Measurements from ENCODE around the gene TTC23.

DNA sequence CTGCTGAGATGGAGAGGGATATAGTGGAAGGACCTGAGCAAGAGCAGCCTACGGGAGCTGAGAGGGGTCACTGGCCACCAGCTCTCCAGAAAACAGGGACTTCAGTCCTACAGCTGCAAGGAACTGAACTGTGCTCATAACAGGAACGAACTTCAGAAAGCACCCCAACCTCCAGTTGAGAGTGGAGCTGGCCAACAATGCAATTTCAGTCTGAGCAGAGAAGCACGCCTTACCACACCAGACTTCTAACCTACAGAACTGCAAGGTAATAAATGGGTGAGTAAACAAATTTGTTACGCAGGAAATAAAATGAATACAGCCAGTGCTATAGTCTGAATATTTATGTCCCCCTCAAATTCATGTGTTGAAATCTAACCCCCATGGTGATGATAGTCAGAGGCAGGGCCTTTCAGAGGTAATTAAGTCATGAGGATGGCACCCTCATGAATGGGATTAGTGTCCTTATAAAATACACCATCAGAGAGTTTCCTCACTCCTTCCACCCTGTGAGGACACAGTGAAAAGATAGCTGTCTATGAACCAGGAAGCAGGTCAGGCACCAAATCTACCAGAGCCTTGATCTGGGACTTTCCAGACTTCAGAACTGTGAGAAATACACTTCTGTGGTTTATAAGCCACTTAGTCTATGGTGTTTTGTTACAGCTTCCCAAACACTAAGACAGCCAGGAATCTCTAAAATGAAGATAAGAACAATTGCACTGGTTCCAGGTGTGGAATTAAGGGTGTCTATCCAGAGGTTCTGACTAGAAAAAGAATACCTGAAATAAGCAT lies 85.9 kb downstream of the TTC23 start:
- TF ChIP-seq EZH2 (IDR thresholded peaks at IDR 0.05; ENCODE audit: low read length), result no peak
- TF ChIP-seq, protein P1, sequence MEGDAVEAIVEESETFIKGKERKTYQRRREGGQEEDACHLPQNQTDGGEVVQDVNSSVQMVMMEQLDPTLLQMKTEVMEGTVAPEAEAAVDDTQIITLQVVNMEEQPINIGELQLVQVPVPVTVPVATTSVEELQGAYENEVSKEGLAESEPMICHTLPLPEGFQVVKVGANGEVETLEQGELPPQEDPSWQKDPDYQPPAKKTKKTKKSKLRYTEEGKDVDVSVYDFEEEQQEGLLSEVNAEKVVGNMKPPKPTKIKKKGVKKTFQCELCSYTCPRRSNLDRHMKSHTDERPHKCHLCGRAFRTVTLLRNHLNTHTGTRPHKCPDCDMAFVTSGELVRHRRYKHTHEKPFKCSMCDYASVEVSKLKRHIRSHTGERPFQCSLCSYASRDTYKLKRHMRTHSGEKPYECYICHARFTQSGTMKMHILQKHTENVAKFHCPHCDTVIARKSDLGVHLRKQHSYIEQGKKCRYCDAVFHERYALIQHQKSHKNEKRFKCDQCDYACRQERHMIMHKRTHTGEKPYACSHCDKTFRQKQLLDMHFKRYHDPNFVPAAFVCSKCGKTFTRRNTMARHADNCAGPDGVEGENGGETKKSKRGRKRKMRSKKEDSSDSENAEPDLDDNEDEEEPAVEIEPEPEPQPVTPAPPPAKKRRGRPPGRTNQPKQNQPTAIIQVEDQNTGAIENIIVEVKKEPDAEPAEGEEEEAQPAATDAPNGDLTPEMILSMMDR (optimal IDR thresholded peaks at IDR 0.05 in 1 of 3, IDR thresholded peaks at IDR 0.05 in 1 of 3, conservative IDR thresholded peaks at IDR 0.05 in 1 of 3; ENCODE audit: extremely low read depth in 1 of 3, insufficient read depth in 2 of 3, low read length in 3 of 3), result no peak
